Caco-2 (cell line): ENCODE data around the gene XPR1. TPM values are rescaled to one million over a fixed set of nuclear protein-coding genes. Genes with fewer than 3 reads are reported as not detected.

Source experiments
- BruUV-seq: library from RNA; stranded (reverse); fragments of 400-500 nt; replicated peaks from 2 replicates; lab custom pipeline; 2021; lab: Mats Ljungman, UMichigan
- CTCF ChIA-PET: fragments of 300-600 bp; sonication (Branson Sonifier 250); formaldehyde crosslinking; loops from one replicate; lab custom pipeline; 2022; ENCODE audit warnings: antibody characterized with exemption; lab: Charles Lee
- POLR2A ChIA-PET: fragments of 300-600 bp; sonication (Branson Sonifier 250); formaldehyde crosslinking; loops from one replicate; lab custom pipeline; 2022; ENCODE audit warnings: antibody characterized with exemption; lab: Charles Lee
- DNase-seq, 2 experiments: peaks; one replicate each; pipeline versions ENCODE4 v3.0.0 to v3.0.0-alpha.2; 2020 to 2022
- H3K27me3 ChIP-seq: replicated peaks from 2 replicates; pipeline ENCODE4 v1.6.0; 2011; ENCODE audit warnings: low read length; ENCODE audit not compliant: control insufficient read depth, insufficient read depth
- H3K36me3 ChIP-seq: 2 replicates; pipeline ENCODE4 v1.5.1; 2011; ENCODE audit warnings: low read length; ENCODE audit not compliant: control insufficient read depth, insufficient read depth
- H3K4me1 ChIP-seq: fragments of 250-450 bp; sonication (Bioruptor Pico); 2 replicates; pipeline ENCODE4 v1.5.1; 2020; ENCODE audit warnings: mild to moderate bottlenecking
- H3K4me3 ChIP-seq: 2 replicates; pipeline ENCODE4 v1.5.1; 2011; ENCODE audit warnings: low read depth, mild to moderate bottlenecking, control low read depth, low read length
- H3K9me3 ChIP-seq: fragments of 250-450 bp; sonication (Bioruptor Pico); 2 replicates; pipeline ENCODE4 v1.5.1; 2020; ENCODE audit warnings: mild to moderate bottlenecking, moderate library complexity
- H3K27ac Mint-ChIP-seq: one replicate; pipeline ENCODE4 v1.8.0; 2022; ENCODE audit warnings: mixed read lengths; ENCODE audit not compliant: unreplicated experiment
- H3K27me3 Mint-ChIP-seq: one replicate; pipeline ENCODE4 v1.8.0; 2022; ENCODE audit warnings: mixed read lengths; ENCODE audit not compliant: insufficient read depth, unreplicated experiment
- H3K36me3 Mint-ChIP-seq: one replicate; pipeline ENCODE4 v1.8.0; 2022; ENCODE audit warnings: mild to moderate bottlenecking, mixed read lengths; ENCODE audit not compliant: insufficient read depth, unreplicated experiment
- H3K4me1 Mint-ChIP-seq: one replicate; pipeline ENCODE4 v1.8.0; 2022; ENCODE audit warnings: low read depth, mixed read lengths; ENCODE audit not compliant: unreplicated experiment
- H3K4me3 Mint-ChIP-seq: one replicate; pipeline ENCODE4 v1.8.0; 2022; ENCODE audit warnings: mild to moderate bottlenecking, moderate library complexity, mixed read lengths; ENCODE audit not compliant: unreplicated experiment
- H3K9me3 Mint-ChIP-seq: one replicate; pipeline ENCODE4 v1.8.0; 2022; ENCODE audit warnings: mixed read lengths; ENCODE audit not compliant: unreplicated experiment
- intact Hi-C: fragments of 100-400 bp; cut with micrococcal nuclease; formaldehyde crosslinking; loops from one replicate; pipeline ENCODE4 v1.10.0; 2022; ENCODE audit not compliant: unreplicated experiment
- total RNA-seq: library from RNA; stranded (reverse); gene quantifications from 2 replicates; pipeline ENCODE4 v1.2.3, GENCODE V29; 2022
- TF ChIP-seq, protein P1 (sequence below), 2 experiments: fragments of 200-600 bp in 1 of 2; IDR thresholded peaks; 1 replicate in 1 of 2; 2 replicates in 1 of 2; pipeline versions ENCODE4 v1.5.1 to v1.8.0; 2011 to 2022; ENCODE audit warnings: antibody characterized with exemption in 1 of 2, control low read depth in 1 of 2, inconsistent platforms in 1 of 2, low read depth in 1 of 2, low read length in 1 of 2, mild to moderate bottlenecking in 1 of 2, moderate library complexity in 1 of 2; ENCODE audit not compliant: insufficient read depth in 1 of 2, severe bottlenecking in 1 of 2, unreplicated experiment in 1 of 2

The XPR1 gene
- total RNA-seq, 1 experiment from 2014 or later = 34.4 TPM

DNA sequence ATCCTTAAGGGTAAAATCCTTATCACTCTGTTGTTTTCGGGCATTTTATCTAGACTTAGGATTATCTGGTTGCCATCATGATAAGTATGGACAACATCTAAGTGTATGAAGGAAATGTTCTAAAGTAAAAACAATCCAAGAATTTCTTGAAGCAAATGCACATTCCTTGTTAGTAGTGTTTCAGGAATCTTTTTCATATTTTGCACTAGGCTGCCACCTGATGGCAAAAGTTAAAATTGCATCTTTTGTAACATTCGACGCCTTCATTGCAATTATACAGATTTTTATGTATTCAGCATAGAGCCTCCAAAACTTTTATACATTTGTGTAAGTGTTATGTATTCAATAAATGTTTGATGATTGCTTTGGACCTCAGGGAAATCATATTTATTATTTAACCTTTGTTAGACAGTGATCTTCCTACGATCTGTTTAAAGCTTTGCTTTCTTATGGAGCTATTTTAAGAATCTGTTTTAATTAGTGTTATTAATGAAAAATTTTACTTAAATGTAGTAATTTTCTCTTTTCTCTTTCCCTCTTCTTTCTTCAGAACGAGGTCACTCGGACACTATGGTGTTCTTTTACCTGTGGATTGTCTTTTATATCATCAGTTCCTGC, 231.4 kb downstream of the XPR1 start:
- CTCF ChIA-PET = interaction anchor here (0.7 to 3.4 kb wide), 5 partner anchors 84 to 348 kb away, joined by 3 to 13 read pairs (median 5); no protein-coding TSS in a partner anchor
- H3K9me3 Mint-ChIP-seq = no peaks in the 10 kb centered on the region
- TF ChIP-seq, protein P1, sequence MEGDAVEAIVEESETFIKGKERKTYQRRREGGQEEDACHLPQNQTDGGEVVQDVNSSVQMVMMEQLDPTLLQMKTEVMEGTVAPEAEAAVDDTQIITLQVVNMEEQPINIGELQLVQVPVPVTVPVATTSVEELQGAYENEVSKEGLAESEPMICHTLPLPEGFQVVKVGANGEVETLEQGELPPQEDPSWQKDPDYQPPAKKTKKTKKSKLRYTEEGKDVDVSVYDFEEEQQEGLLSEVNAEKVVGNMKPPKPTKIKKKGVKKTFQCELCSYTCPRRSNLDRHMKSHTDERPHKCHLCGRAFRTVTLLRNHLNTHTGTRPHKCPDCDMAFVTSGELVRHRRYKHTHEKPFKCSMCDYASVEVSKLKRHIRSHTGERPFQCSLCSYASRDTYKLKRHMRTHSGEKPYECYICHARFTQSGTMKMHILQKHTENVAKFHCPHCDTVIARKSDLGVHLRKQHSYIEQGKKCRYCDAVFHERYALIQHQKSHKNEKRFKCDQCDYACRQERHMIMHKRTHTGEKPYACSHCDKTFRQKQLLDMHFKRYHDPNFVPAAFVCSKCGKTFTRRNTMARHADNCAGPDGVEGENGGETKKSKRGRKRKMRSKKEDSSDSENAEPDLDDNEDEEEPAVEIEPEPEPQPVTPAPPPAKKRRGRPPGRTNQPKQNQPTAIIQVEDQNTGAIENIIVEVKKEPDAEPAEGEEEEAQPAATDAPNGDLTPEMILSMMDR (IDR thresholded peaks at IDR 0.05; ENCODE audit: insufficient read depth in 1 of 2, low read depth in 1 of 2, low read length in 1 of 2, severe bottlenecking in 1 of 2, unreplicated experiment in 1 of 2) = peak; percentile 56 to 71
- intact Hi-C loops = loop anchor here (5.0 kb wide), 4 partner anchors 46 to 346 kb away; no protein-coding TSS in a partner anchor
- H3K36me3 Mint-ChIP-seq = peaks cover 5% of the 10 kb centered on the region
- Histone ChIP-seq H3K4me1 (peaks cover 20% of the 10 kb centered on the region), H3K4me3 (no peak overlapping the region), H3K9me3 (no peaks in the 10 kb centered on the region), H3K36me3 (no peaks in the 10 kb centered on the region), H3K27me3 (no peaks in the 10 kb centered on the region)
- peaks cover 8% of the 10 kb centered on the region for H3K4me1 Mint-ChIP-seq
- H3K27me3 Mint-ChIP-seq = no peaks in the 10 kb centered on the region
- no peak overlapping the region for H3K4me3 Mint-ChIP-seq
- POLR2A ChIA-PET = interaction anchor here (0.6 kb wide), 1 partner anchor 181 kb away, joined by 3 read pairs; no protein-coding TSS in a partner anchor
- H3K27ac Mint-ChIP-seq = no peak overlapping the region
- BruUV-seq = no TSS peak
- DNase-seq = peak in 1 of 2 experiments; percentile 50

DNA sequence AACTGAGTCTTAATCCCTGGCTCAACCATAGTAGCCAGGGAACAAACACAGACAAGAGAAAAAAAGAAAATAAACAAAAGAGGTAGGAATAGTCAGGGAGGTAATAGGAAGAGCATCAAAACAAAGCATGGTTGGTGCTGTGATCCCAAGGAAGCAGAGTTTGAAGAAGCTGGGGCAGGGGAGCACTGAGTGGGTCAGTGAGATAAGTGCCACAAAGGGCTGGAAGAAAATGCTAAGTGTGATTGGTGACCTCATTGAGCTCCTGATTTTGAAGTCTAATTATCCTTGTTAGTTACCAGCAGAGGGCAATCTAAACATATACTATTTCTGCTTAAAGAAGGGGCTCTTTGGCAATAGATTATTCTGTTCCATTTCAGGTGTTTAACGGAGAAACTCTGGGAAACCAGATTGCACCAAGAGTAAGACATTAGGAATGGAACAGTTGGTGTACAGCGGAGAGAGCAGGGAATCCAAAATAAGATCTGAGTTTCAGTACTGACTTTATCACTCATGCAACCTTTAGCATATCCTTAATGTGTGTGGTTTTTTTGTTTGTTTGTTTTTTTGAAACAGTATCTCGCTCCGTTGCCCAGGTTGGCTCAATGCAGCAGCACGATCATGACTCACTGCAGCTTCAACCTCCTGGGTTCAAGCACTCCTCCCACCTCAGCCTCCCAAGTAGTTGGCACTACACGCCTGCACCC, 250.1 kb downstream of the XPR1 start:
- Mint-ChIP-seq H3K36me3 (peaks cover 7% of the 10 kb centered on the region), H3K4me3 (no peak overlapping the region), H3K9me3 (no peaks in the 10 kb centered on the region), H3K4me1 (peaks cover 14% of the 10 kb centered on the region), H3K27ac (no peak overlapping the region), H3K27me3 (no peaks in the 10 kb centered on the region)
- intact Hi-C loops = loop anchor here (1.0 to 10.0 kb wide), 7 partner anchors 41 to 284 kb away; partner anchors contain the start of gene STX6
- Histone ChIP-seq H3K4me1 (peaks cover 8% of the 10 kb centered on the region; the same call in 1 of the 2 replicates), H3K9me3 (no peaks in the 10 kb centered on the region), H3K36me3 (no peaks in the 10 kb centered on the region), H3K4me3 (no peak overlapping the region), H3K27me3 (no peaks in the 10 kb centered on the region)
- TF ChIP-seq, protein P1 (IDR thresholded peaks at IDR 0.05; ENCODE audit: insufficient read depth in 1 of 2, low read depth in 1 of 2, low read length in 1 of 2, severe bottlenecking in 1 of 2, unreplicated experiment in 1 of 2) = peak; percentile 38 to 47
- ChIA-PET CTCF (interaction anchor here (0.5 to 1.0 kb wide), 25 partner anchors 9 to 541 kb away, joined by 3 to 23 read pairs (median 4); partner anchors contain the start of gene MR1), POLR2A (interaction anchor here (0.6 kb wide), 1 partner anchor 209 kb away, joined by 4 read pairs; no protein-coding TSS in a partner anchor)
- no peak for DNase-seq
- no TSS peak for BruUV-seq

DNA sequence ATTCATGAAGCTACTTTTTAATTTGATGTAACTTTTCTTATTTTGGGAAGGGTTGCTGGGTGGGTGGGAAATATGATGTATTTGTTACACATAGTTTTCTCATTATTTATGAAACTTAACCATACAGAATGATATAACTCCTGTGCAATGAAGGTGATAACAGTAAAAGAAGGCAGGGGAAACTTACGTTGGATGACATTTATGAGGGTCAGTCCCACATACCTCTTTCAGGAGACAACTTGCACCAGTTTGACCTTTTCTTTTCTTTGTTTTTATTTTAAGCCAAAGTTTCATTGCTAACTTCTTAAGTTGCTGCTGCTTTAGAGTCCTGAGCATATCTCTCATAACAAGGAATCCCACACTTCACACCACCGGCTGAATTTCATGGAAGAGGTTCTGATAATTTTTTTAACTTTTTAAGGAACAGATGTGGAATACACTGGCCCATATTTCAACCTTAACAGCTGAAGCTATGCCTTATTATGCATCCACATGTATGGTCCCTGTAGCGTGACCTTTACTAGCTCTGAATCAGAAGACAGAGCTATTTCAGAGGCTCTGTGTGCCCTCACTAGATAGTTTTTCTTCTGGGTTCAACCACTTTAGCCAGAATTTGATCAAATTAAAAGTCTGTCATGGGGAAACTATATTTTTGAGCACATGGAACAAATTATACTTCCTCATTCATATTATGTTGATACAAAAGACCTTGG, 252.9 kb downstream of the XPR1 start:
- H3K4me3 ChIP-seq = no peak overlapping the region
- TF ChIP-seq, protein P1 (IDR thresholded peaks at IDR 0.05; ENCODE audit: insufficient read depth in 1 of 2, low read depth in 1 of 2, low read length in 1 of 2, severe bottlenecking in 1 of 2, unreplicated experiment in 1 of 2) = no peak
- no peaks in the 10 kb centered on the region for H3K9me3 ChIP-seq
- ChIA-PET POLR2A (no interaction called here), CTCF (no interaction called here)
- no peaks in the 10 kb centered on the region for H3K27me3 Mint-ChIP-seq
- no TSS peak for BruUV-seq
- no peaks in the 10 kb centered on the region for H3K9me3 Mint-ChIP-seq
- no peaks in the 10 kb centered on the region for H3K36me3 ChIP-seq
- H3K27me3 ChIP-seq = no peaks in the 10 kb centered on the region
- no peak overlapping the region for H3K27ac Mint-ChIP-seq
- intact Hi-C loops = loop anchor here (5.0 to 10.0 kb wide), 2 partner anchors 70 to 138 kb away; partner anchors contain the start of gene STX6
- no peak for DNase-seq
- no peak overlapping the region for H3K4me3 Mint-ChIP-seq
- H3K4me1 ChIP-seq = peaks cover 23% of the 10 kb centered on the region
- H3K36me3 Mint-ChIP-seq = peaks cover 7% of the 10 kb centered on the region
- H3K4me1 Mint-ChIP-seq = peaks cover 25% of the 10 kb centered on the region
